Mammary epithelial cell (primary cell): ENCODE results near the gene UNC119.

Source experiments
- CTCF ChIP-seq, 2 donors: IDR thresholded peaks in 1 of 2; conservative IDR thresholded peaks in 1 of 2; 2 replicates each; pipeline ENCODE4 v1.5.1; 2011 to 2012; ENCODE audit warnings: inconsistent platforms in 2 of 2, low read length in 2 of 2, mild to moderate bottlenecking in 2 of 2, control low read depth in 1 of 2, low read depth in 1 of 2; ENCODE audit not compliant: insufficient read depth in 1 of 2; ENCODE audit errors: extremely low read depth in 1 of 2
- EZH2 ChIP-seq: IDR thresholded peaks from 2 replicates; pipeline ENCODE4 v1.6.1; 2012; ENCODE audit warnings: low read length, inconsistent platforms, borderline replicate concordance

GRCh38 chr17:28508211-28508724 lies 44.2 kb downstream of the UNC119 start:
- TF ChIP-seq CTCF (conservative IDR thresholded peaks at IDR 0.05 in 1 of 2, IDR thresholded peaks at IDR 0.05 in 1 of 2; ENCODE audit: extremely low read depth in 1 of 2, insufficient read depth in 1 of 2, low read depth in 1 of 2, low read length in 2 of 2) (no peak), EZH2 (no peak)
